Measurements from ENCODE around the gene ZEB2. TPM values are rescaled to one million over a fixed set of nuclear protein-coding genes. Genes with fewer than 3 reads are reported as not detected.

Gene ZEB2
- total RNA-seq, 4 donors from 2014 or later, result 19.8 to 69.6 (median 42.9) TPM

DNA sequence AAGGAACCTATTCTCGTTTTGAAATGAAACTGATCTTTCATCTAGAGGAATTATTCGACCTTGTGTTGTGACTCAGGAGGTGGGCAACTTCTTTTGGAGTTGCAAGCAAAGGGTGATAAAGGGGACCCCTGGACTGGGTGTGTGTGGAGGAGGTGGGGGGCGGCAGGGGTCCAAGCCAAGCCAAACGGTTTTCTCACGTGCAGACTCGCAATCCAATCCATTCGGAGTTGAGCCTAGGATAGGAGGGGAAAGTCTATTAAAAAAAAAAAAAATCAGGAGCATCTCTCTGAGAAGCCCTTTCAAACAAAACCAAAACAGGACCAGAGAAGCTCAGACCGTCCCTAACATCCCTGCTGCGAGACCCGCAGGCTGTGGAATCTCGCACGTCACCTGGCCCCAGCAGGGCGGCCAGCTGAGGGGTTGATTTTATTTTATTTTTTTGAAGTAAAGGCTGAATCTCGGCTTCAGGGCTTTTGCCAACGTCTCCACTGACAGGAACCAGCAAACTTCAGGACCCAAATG lies 3.7 kb upstream of the ZEB2 start:
- TF ChIP-seq POLR2AphosphoS5 (IDR thresholded peaks at IDR 0.05) (no peak), POLR2A (IDR thresholded peaks at IDR 0.05) (no peak), EP300 (IDR thresholded peaks at IDR 0.05; ENCODE audit: low read depth) (no peak), CTCF (IDR thresholded peaks at IDR 0.05) (no peak)
- peaks cover 80% of the 10 kb centered on the region for H3K27me3 ChIP-seq
- no peaks in the 10 kb centered on the region for H3K9me3 ChIP-seq
- intact Hi-C loops (cut with DNase I; ENCODE audit: low total_unique reads) (no loop called here), in situ Hi-C loops (cut with MboI; ENCODE audit: low pct_ligation_motif_present in 1 of 4, low pct_unique_long_range_greater_than_20kb in 1 of 4, low sequenced_read_pairs in 3 of 4) (loop anchor here in 2 of 4 donors (25.0 kb wide), 2 partner anchors 586 to 1239 kb away; no protein-coding TSS in a partner anchor)
- H3K4me3 ChIP-seq, result peak overlapping the region; percentile 24 to 54 (median 35)
- peaks cover 0 to 15% (median 3%) of the 10 kb centered on the region in 4 donors for H3K4me1 ChIP-seq
- DNase-seq, result no peak
- H3K36me3 ChIP-seq, result no peaks in the 10 kb centered on the region
- peak overlapping the region; percentile 74 to 91 (median 87) for H3K27ac ChIP-seq
- WGBS, 2 donors (ENCODE audit: low coverage in 1 of 2), result 0 to 2% methylated on average over 13 to 15 of the region's 15 CpGs

GRCh38 chr2:144522897-144523595 lies 3.1 kb upstream of the ZEB2 start:
- Histone ChIP-seq H3K36me3 (no peaks in the 10 kb centered on the region), H3K27ac (peak overlapping the region; percentile 74 to 91 (median 87)), H3K4me3 (peak overlapping the region in 3 of 4 donors; percentile 28 to 54 (median 42)), H3K4me1 (peaks cover 0 to 18% (median 3%) of the 10 kb centered on the region in 4 donors), H3K9me3 (no peaks in the 10 kb centered on the region), H3K27me3 (peaks cover 86% of the 10 kb centered on the region)
- in situ Hi-C loops (cut with MboI; ENCODE audit: low pct_ligation_motif_present in 1 of 4, low pct_unique_long_range_greater_than_20kb in 1 of 4, low sequenced_read_pairs in 3 of 4), result loop anchor here in 2 of 4 donors (25.0 kb wide), 2 partner anchors 586 to 1239 kb away; no protein-coding TSS in a partner anchor
- intact Hi-C loops (cut with DNase I; ENCODE audit: low total_unique reads), result no loop called here
- TF ChIP-seq POLR2A (IDR thresholded peaks at IDR 0.05) (no peak), CTCF (IDR thresholded peaks at IDR 0.05) (no peak), EP300 (IDR thresholded peaks at IDR 0.05; ENCODE audit: low read depth) (no peak), POLR2AphosphoS5 (IDR thresholded peaks at IDR 0.05) (no peak)
- WGBS, 2 donors (ENCODE audit: low coverage in 1 of 2), result 4 to 16% methylated on average over 6 to 21 of the region's 21 CpGs
- no peak for DNase-seq

DNA sequence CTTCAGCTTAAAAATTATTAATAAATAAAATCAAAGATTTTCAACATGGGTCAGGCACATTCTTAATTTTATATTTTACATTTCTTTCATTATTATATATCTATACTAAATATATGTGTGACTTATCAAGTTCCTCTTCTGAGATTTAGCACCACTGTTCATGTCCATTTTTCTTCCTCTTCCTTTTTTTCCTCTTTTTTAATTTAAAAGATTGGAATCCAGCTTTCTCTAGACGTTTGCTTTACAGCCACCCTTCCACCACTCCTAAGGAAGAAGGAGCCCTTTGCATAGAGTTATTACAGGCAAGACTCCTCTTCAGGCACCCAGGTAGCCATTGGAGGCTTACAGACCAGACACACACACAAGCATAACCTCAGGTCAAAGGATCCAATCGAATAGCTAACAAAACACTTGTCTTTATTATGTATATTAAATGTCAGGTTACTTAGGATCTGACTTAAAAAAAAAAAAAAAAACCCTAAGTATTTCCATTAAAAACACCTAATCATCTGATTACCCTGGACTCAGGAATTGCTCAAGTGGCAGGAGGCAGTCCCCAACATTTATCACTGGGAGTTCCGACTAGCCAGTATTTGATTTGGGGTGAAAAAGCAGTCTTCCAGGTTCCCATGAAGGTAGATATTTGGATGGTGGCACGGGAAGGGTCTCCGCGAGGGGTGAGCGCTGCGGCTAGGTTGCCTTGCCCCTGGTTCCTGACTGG lies 2.4 kb upstream of the ZEB2 start:
- intact Hi-C loops (cut with DNase I; ENCODE audit: low total_unique reads), result no loop called here
- H3K9me3 ChIP-seq, result no peaks in the 10 kb centered on the region
- in situ Hi-C loops (cut with MboI; ENCODE audit: low pct_ligation_motif_present in 1 of 4, low pct_unique_long_range_greater_than_20kb in 1 of 4, low sequenced_read_pairs in 3 of 4), result loop anchor here in 2 of 4 donors (25.0 kb wide), 2 partner anchors 585 to 1240 kb away; no protein-coding TSS in a partner anchor
- WGBS, 2 donors (ENCODE audit: low coverage in 1 of 2), result 27 to 32% methylated on average over 3 to 8 of the region's 8 CpGs
- H3K27ac ChIP-seq, result peak overlapping the region; percentile 74 to 91 (median 87)
- DNase-seq, result no peak
- H3K4me3 ChIP-seq, result peak overlapping the region in 2 of 4 donors; percentile 28 to 54
- TF ChIP-seq CTCF (IDR thresholded peaks at IDR 0.05) (no peak), POLR2AphosphoS5 (IDR thresholded peaks at IDR 0.05) (no peak), EP300 (IDR thresholded peaks at IDR 0.05; ENCODE audit: low read depth) (no peak), POLR2A (IDR thresholded peaks at IDR 0.05) (no peak)
- H3K36me3 ChIP-seq, result no peaks in the 10 kb centered on the region
- peaks cover 0 to 22% (median 3%) of the 10 kb centered on the region in 4 donors for H3K4me1 ChIP-seq
- H3K27me3 ChIP-seq, result peaks cover 93% of the 10 kb centered on the region

- H3K36me3 ChIP-seq, result no peaks in the 10 kb centered on the region
- in situ Hi-C loops (cut with MboI; ENCODE audit: low pct_ligation_motif_present in 1 of 4, low pct_unique_long_range_greater_than_20kb in 1 of 4, low sequenced_read_pairs in 3 of 4) (loop anchor here in 2 of 4 donors (25.0 kb wide), 2 partner anchors 584 to 1241 kb away; no protein-coding TSS in a partner anchor), intact Hi-C loops (cut with DNase I; ENCODE audit: low total_unique reads) (no loop called here)
- H3K27me3 ChIP-seq, result peaks cover 97% of the 10 kb centered on the region
- 12 to 24% methylated on average over 3 to 4 of the region's 4 CpGs for WGBS, 2 donors (ENCODE audit: low coverage in 1 of 2)
- no peak for DNase-seq
- TF ChIP-seq CTCF (IDR thresholded peaks at IDR 0.05), result no peak
- TF ChIP-seq POLR2A (IDR thresholded peaks at IDR 0.05), result no peak
- TF ChIP-seq EP300 (IDR thresholded peaks at IDR 0.05; ENCODE audit: low read depth), result no peak
- TF ChIP-seq POLR2AphosphoS5 (IDR thresholded peaks at IDR 0.05), result no peak
- no peak overlapping the region for H3K4me3 ChIP-seq
- peaks cover 0 to 22% (median 3%) of the 10 kb centered on the region in 4 donors for H3K4me1 ChIP-seq
- H3K9me3 ChIP-seq, result no peaks in the 10 kb centered on the region
- H3K27ac ChIP-seq, result peak overlapping the region; percentile 74 to 91 (median 87)
Measured at GRCh38 chr2:144521686-144522085, 1.8 kb upstream of the ZEB2 start.

Data from transverse colon (tissue), 4 donors.